HG03457 (cell line): ENCODE measurements around the gene SOBP.

Source experiments
- ATAC-seq: cut with Tn5 transposase; IDR thresholded peaks from one replicate; pipeline ENCODE4 v1.9.1; 2021; ENCODE audit warnings: moderate number of reproducible peaks; ENCODE audit not compliant: unreplicated experiment

The SOBP gene

DNA sequence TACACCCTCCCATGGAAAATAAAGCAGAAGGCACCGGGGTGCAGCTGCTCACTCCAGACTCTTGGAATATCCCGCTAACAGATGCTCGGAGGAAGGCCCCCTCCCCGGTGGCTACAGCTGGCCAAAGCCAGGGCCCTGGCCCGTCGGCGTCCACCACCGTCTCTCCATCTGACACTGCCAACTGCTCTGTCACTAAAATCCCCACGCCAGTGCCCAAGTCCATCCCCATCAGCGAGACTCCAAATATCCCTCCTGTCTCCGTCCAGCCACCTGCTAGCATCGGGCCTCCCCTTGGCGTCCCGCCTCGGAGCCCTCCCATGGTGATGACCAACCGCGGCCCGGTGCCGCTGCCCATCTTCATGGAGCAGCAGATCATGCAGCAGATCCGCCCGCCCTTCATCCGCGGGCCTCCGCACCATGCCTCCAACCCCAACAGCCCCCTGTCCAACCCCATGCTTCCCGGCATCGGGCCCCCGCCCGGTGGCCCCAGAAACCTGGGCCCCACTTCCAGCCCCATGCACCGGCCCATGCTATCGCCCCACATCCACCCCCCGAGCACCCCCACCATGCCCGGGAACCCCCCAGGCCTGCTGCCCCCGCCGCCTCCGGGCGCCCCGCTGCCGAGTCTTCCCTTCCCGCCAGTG is 143.9 kb downstream of the SOBP start:
- no peak for ATAC-seq

DNA sequence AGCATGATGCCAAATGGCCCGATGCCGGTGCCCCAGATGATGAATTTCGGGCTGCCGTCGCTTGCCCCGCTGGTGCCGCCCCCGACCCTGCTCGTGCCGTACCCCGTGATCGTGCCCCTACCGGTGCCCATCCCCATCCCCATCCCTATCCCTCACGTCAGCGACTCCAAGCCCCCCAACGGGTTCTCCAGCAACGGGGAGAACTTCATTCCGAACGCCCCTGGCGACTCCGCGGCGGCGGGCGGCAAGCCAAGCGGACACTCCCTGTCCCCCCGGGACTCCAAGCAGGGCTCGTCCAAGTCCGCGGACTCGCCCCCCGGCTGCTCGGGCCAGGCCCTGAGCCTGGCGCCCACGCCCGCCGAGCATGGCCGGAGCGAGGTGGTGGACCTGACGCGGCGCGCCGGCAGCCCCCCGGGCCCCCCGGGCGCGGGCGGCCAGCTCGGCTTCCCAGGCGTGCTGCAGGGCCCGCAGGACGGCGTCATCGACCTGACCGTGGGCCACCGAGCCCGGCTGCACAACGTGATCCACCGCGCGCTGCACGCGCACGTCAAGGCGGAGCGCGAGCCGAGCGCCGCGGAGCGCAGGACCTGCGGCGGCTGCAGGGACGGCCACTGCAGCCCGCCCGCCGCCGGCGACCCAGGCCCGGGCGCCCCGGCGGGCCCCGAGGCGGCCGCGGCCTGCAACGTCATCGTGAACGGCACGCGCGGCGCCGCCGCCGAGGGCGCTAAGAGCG is 144.6 kb downstream of the SOBP start:
- no peak for ATAC-seq

DNA sequence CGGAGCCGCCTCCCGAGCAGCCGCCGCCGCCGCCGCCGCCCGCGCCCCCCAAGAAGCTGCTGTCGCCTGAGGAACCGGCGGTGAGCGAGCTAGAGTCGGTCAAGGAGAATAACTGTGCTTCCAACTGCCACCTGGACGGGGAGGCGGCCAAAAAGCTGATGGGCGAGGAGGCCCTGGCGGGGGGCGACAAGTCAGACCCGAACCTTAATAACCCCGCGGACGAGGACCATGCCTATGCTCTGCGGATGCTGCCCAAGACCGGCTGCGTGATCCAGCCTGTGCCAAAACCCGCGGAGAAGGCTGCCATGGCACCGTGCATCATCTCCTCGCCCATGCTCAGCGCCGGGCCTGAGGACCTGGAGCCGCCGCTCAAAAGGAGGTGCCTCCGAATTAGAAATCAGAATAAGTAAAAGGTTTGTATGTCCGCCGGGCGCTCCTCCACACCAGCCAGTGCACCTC is 145.2 kb downstream of the SOBP start:
- ATAC-seq, result no peak

DNA sequence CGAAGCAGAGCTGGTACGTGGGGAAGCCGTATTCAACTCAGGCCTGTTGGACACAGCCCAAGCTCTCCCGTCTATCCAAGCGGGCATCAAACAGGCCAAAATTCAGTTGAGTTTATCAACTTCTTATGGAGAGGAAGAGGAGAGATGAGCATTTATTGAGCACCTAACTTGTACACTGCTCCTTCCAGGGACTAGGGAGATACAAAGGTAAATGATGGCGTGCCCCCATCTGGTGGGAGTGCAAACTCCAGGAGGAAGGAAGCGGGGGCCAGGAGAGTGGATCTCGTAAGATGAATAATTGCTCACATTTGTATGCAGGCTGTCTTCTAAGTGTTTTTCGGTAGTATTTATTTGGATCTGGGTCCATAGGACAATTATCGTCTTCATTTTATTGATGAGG is 146.6 kb downstream of the SOBP start:
- ATAC-seq, result no peak

DNA sequence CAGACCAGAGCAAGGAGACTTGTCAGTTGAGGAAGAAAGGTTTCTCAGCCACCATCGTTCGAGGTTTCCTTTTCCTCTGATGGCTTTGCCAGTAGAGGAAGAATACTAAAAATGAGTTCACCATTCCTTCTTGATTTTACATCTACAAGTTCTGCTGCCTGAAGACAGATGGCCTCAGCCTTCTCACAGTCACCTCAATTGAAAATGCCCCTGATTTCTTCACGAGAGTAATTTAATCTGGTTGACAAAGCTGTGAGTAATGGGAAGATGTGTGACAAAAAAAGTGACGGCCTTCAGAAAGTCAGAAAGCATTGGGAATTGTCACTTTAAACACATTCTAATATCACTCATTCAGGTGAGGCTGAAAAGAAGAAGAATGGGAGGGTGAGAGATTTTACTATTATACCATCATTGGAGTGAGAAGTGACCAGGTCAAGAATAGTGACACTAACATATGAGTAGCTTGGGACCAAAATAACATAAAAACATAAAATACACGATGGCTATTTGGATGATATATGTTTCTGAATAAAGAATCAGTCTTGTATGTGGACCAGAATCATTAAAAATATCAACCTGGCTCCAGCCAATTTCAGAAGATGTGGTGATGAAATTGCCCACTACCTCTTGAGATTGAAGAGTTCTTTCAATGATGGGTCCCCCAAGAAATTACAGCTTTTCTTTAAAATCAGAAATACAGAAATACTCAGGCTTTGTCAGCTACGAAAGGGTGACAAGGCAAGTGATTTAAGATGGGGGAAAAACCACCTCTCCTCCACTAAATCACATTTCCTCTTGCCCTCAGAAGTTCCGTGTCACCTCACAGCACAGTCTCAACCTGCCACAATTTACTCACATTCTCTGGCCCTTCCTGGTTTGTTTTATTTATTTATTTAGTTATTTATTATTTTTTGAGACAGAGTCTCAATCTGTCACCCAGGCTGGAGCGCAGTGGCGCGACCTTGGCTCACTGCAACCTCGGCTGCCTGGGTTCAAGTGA is 147.7 kb downstream of the SOBP start:
- ATAC-seq, result no peak

DNA sequence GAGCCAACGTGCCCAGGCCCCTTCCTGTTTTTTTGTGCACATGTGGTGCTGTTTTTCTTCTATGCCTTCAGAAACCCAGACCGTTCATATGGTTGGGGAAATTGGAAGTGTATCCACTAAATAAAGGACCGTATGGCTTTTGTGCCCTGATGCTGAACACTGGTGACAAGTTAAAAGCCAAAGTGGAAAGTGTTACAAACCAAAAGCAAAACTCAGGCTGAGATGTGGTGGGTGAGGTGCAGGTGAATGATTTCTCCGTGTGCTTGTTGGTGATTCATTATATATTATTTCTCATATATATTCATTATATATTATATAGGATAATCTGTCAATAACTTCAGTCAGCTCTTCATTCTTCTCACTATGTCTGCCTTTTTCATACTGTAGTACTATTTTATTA is 148.6 kb downstream of the SOBP start:
- no peak for ATAC-seq

DNA sequence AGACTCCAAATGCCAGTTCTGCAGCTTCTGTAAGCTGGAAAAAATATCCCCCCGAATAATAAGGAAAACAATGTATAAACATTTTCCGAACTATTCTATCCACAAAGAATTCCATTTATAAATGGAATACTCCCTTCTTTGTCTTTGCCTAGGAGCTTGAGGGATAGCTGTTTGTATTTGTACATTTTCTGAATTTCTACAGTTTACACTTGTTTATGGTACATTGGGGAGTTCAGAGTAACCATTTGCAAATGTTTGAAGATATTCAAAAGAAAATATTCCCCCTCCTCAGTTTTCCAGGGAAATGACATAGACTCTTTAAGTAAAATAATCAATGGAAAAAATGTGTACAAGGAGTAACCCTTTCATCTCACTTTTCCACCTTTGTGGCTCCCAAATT is 149.6 kb downstream of the SOBP start:
- ATAC-seq, result no peak

DNA sequence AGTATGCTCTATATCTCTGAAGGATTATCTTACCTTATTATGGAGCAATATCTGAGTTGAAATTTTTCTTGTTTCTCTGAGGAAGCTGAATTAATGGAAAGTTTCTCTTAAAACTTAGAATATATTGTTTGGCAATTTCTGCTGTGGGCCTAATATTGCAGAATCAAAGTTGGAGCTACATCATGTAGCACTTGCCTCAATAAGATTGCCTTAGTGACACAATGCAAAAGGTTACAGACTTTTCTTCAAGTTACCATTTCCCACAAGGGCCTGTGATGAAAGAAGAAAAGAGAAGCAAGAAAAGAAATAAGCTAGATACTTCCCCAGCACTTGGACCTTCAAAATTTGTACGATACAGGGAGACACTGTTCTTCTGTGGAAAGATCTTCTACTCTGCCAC is 151.2 kb downstream of the SOBP start:
- no peak for ATAC-seq

DNA sequence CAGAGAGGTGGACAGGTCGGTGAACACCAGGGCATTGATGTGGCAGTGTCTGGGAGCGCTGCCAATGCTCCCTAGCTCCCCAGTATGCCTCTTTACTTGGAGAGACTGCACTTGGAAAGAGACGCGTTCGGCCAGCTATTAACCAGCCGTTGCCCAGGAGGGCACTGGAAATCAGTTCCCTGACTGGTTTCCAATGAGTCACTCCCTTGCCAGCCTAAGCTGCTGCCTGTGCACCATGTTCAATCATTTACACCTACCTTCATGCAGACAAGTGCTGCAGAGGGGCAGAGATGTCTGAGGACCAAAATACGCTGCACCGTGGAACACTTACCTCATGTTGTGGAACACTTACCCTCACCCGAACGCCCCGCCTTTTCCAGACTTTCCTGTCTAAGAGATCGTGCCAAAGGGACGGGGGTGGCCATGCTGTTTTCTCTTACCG is 151.6 kb downstream of the SOBP start:
- no peak for ATAC-seq

DNA sequence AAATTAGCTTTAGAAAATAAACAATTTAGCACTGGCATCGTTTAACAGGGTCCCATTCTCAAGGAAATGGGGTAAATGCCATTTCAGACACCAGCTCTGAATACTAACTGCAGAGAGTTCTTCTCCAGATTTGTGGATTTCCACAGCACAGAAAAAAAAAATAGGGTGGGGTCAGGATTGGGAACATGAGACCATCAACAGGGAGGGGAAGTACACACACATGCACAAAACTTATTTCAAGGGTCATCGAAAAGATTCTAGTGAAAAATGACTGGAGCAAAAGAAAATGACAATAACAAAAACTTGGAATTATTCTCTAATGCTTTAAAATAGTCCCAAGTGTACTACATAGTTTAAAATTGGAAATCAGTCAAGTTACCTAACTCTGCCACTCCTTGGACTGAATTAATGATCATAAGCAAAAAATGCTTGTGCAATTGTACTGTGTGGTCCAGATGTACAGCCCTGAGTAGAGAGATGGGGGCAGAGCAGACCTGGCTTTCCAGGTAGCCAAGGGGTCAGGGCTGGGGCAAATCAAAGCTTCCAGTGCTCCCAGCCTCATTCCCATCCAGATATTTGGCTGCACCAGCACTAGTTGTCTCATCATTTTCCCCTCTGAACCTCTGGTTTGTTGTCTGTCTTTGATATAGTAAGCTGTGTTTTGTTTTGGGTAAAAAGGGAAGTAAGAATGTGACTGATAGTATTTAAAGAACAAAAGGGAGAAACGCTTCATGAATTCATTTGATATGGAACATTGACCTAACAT is 152.4 kb downstream of the SOBP start:
- ATAC-seq, result no peak

DNA sequence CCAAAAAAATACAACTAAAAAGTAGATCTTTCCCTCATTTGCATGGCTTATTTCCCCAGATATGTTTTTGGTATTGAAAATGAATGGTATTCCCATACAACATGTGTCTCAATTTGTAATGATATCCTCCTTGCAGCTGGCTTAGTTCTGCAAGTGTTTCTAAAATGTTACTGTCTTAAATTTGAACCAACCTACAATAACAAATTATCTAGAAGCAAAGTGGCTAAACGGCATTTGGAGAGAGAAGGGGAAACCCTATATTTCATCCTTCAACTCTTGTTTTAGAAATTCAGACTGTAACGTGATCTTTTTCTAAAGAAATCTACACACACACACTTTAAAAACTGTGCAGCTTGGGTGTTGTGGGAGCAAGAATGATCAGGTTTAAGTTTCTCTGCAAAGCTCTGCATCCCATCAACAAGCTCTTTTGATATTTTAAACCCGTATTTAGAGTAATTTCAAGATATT is 153.0 kb downstream of the SOBP start:
- ATAC-seq, result no peak

DNA sequence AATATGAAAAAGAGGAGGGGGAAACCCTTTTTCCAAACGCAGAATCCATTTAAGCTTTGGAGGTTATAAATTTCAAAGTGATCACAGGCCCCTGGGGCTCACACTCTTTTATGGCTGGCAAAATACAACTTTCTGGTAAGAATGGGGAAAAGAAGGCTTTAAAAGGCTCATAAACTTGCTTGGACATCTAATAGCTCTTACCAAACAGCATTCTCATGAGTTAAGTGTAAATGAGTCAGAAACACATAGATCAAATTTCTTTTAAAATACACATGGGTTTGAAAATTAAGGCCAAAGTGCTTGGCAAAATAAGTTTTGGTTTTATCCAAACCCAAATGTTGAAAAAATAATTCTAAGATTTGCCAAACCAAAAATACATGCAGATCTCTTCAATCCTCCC is 154.6 kb downstream of the SOBP start:
- ATAC-seq, result no peak

DNA sequence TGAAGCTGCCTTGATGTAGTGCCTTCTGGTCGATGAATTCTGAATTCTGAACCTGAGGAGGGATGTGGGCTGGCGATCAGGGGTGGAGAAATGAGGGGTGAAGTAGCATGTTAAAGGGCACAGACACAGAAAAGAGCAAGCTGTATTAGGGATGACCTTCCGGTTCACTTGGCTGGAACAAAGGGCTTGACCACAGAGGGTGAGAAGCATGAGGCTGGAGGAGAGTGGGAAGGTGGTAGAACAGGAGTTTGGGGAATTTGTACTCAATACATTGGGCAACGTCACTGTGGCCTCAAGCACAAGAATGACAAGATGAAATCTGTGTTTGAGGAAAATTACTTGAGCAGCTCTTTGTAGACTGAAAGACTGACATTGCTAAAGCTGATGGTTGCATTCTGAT is 155.8 kb downstream of the SOBP start:
- ATAC-seq, result no peak

DNA sequence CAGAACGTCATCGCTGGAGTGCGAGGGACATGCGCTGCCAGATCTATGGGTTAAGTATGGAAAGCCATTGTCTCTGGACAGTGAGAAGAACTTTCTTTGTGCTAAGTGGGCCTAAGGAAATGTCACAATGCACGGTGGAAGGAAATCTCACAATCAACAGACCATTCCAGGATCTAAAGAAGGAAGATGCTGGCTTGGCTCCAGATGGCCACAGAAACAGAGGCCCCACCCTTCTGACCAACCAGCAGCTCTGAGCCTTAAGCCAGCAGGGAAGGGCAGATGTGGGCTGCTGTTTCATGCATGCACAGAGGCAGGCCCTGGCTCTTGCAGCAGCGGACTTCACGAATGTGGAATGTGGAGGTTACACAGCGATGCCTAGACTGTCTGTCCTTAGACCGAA is 156.3 kb downstream of the SOBP start:
- ATAC-seq, result no peak

DNA sequence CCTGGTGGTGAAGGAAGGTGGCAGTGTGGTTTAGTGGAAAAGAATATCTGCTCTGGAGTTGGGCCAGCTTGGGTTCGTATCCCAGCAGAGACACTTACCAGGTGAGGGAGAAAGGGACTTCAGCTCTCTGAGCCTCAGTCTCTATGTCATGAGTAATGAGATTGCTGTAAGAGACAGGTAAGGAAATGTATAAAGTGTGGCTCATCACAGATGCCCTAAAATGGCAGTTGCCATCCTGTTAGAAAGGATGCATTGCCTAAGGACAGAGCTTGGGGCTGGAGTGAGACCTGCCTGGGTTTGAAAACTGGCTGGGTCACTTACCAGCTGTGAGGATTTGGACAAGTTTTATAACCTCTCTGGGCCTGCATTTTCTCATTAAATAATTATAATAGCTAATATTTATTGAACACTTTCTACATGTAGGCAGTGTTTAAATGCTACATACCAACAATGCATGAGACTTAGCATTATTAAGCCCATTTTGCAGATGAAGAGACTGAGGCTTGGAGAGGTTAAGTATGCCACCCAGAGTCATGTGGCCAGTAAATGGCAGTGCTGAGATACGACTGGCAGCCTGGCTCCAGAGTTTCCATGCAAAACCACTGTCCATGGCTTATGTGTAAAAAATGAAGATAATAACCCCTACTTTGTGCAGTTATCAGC is 157.0 kb downstream of the SOBP start:
- no peak for ATAC-seq

DNA sequence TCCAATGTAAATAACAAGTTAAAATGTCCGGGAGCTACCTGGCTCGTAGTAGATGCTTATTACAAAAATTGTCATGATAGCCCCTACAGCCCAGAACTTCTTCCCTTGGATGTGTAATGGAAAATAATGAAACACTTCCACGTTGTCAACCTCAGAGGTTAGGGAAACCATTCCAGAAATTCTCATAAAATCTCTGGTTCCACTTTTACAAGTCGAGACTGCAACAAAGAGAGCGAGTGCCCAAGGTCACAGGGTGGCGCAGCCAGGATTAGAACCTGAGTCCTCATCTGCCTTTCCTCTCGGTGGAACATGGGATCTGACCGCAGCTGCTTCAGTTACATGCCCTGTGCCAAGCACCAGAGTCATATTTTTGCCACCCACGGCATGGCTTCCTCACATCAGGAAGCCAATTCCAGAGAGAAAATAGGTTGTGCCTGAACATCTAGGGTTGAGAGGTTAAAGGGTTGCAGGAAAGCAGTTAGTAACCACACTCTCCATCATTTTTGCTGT is 157.6 kb downstream of the SOBP start:
- no peak for ATAC-seq

DNA sequence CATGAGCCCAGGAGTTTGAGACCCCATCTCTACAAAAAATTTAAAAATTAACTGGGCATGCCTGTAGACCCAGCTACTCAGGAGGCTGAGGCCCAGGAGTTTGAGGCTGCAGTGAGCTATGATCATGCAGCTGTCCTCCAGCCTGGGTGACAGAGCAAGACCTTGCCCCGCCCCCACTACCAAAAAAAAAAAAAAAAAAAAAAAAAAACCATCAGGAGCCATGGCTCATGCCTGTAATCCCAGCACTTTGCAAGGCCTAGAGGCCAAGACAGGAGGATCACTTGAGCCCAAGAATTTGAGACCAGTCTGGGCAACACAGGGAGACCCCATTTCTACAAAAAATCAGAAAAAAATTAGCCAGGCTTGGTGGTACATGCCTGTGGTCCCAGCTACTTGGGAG is 159.1 kb downstream of the SOBP start:
- ATAC-seq, result no peak

DNA sequence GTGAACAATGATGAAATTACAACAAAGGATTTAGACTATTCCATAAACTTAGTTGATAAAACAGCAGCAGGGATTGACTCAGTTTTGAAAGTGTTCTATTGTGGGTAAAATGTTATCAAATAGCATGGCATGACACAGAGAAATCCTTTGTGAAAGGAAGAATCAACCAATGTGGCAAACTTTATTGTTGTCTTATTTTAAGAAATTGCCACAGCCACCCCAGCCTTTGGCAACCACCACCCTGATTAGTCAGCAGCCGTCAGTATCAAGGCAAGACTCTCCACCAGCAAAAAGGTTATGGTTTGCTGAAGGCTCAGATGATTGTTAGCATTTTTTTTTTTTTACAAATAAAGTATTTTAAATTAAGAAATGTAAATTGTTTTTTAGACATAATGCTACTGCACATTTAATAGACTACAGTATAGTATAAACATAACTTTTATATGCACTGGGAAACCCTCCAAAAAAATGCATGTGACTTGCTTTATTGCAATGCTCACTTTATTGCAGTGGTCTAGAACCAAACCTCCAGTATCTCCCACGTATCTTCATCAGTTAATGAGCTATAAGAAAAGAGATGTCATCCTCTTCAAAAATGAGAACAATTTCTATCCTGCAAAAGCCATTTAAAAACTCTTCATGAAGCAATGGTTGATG is 162.7 kb downstream of the SOBP start:
- ATAC-seq, result no peak

DNA sequence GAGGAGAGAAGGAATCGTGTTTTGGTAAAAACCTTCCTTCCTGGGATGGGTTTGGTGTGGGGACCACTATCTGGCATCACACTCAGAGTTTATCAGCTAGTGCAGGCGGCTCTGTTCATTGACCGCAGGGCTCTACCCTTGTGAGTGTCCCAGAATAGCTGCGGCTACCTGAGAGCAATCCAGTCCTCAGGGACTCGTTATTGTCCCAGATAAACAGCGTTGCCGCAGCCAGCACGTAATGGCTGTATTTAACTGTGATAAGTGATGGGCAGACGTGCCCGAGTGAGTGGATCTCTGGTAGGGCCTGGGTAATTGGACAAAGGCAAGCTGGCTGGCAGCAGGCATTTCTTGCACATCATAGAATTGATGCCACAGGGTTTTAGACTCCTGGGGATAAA is 163.3 kb downstream of the SOBP start:
- no peak for ATAC-seq
